K562 (cell line): ENCODE data around the gene IRF2BP2. TPM values are rescaled to one million over a fixed set of nuclear protein-coding genes. Genes with fewer than 3 reads are reported as not detected.

Experiments used
- BDP1 ChIP-seq: IDR thresholded peaks from 3 replicates; pipeline ENCODE4 v1.6.1; 2011; ENCODE audit not compliant: insufficient read length, insufficient read depth
- CAMTA2 ChIP-seq: fragments of 250-450 bp; sonication (Bioruptor Pico); conservative IDR thresholded peaks from 2 replicates; pipeline ENCODE4 v1.5.1; 2022
- CBFA2T2 ChIP-seq: fragments of 450-650 bp; conservative IDR thresholded peaks from 2 replicates; pipeline ENCODE4 v1.6.1; 2017; ENCODE audit warnings: mild to moderate bottlenecking
- CREBBP ChIP-seq: IDR thresholded peaks from one replicate; pipeline ENCODE4 v1.6.1; 2012; ENCODE audit warnings: low read depth, mild to moderate bottlenecking, control low read depth, inconsistent platforms, low read length
- DACH1 ChIP-seq: fragments of 450-650 bp; IDR thresholded peaks from 2 replicates; pipeline ENCODE4 v1.6.1; 2018; ENCODE audit not compliant: partially characterized antibody
- FOS ChIP-seq: IDR thresholded peaks from 3 replicates; pipeline ENCODE4 v1.6.1; 2011; ENCODE audit not compliant: insufficient read length; ENCODE audit errors: extremely low read depth
- ID3 ChIP-seq, 2 experiments: fragments of 250-450 bp in 1 of 2; fragments of 450-650 bp in 1 of 2; sonication (Bioruptor Pico) in 1 of 2; IDR thresholded peaks; 2 replicates each; pipeline versions ENCODE4 v1.6.1 to v1.8.0; 2016 to 2021; ENCODE audit warnings: mild to moderate bottlenecking in 2 of 2, moderate library complexity in 2 of 2, missing compliant biosample characterization in 1 of 2, missing genetic modification characterization in 1 of 2
- MED1 ChIP-seq: sonication (generic); formaldehyde crosslinking; IDR thresholded peaks from 2 replicates; pipeline ENCODE4 v1.8.1; 2023; ENCODE audit warnings: missing genetic modification reagents, borderline replicate concordance
- NFATC3 ChIP-seq: fragments of 450-650 bp; IDR thresholded peaks from 2 replicates; pipeline ENCODE4 v1.6.1; 2017; ENCODE audit warnings: mild to moderate bottlenecking
- NFXL1 ChIP-seq: fragments of 450-650 bp; formaldehyde crosslinking; IDR thresholded peaks from 2 replicates; pipeline ENCODE4 v1.4.0; 2021; ENCODE audit warnings: mild to moderate bottlenecking
- PCBP1 ChIP-seq: fragments of 200-400 bp; formaldehyde crosslinking; IDR thresholded peaks from 2 replicates; pipeline ENCODE4 v1.6.1; 2018; ENCODE audit warnings: mild to moderate bottlenecking, low read depth, low read length; ENCODE audit not compliant: poor library complexity, severe bottlenecking
- POLR2AphosphoS5 ChIP-seq: IDR thresholded peaks from 2 replicates; pipeline ENCODE4 v1.6.1; 2011; ENCODE audit warnings: mild to moderate bottlenecking, low read depth, low read length, moderate library complexity; ENCODE audit not compliant: control insufficient read depth, insufficient read depth
- SIN3A ChIP-seq, 2 experiments: fragments of 150-350 bp in 1 of 2; IDR thresholded peaks; 2 replicates each; pipeline ENCODE4 v1.6.1; 2011 to 2016; ENCODE audit warnings: borderline replicate concordance in 2 of 2, low read depth in 2 of 2, low read length in 2 of 2, mild to moderate bottlenecking in 2 of 2, moderate library complexity in 2 of 2; ENCODE audit not compliant: control insufficient read depth in 1 of 2
- TAF9B ChIP-seq: fragments of 450-650 bp; IDR thresholded peaks from 2 replicates; pipeline ENCODE4 v1.6.1; 2018; ENCODE audit warnings: mild to moderate bottlenecking; ENCODE audit not compliant: partially characterized antibody
- TSC22D4 ChIP-seq: fragments of 450-650 bp; IDR thresholded peaks from 2 replicates; pipeline ENCODE4 v1.6.1; 2016; ENCODE audit warnings: missing genetic modification characterization, missing biosample characterization, control low read depth
- YBX1 ChIP-seq: fragments of 450-650 bp; IDR thresholded peaks from 2 replicates; pipeline ENCODE4 v1.7.1; 2016; ENCODE audit warnings: mild to moderate bottlenecking
- ZBTB11 ChIP-seq, 3 experiments: fragments of 200-800 bp in 1 of 3; fragments of 250-450 bp in 1 of 3; fragments of 450-650 bp in 1 of 3; sonication (Bioruptor Pico) in 1 of 3; sonication (Bioruptor generic) in 1 of 3; formaldehyde crosslinking in 1 of 3; IDR thresholded peaks; 2 replicates each; pipeline versions ENCODE4 v1.6.1 to v1.8.0; 2016 to 2022; ENCODE audit warnings: mild to moderate bottlenecking in 2 of 3, missing genetic modification characterization in 2 of 3, missing compliant biosample characterization in 1 of 3, moderate library complexity in 1 of 3
- ZFP30 ChIP-seq: fragments of 250-450 bp; sonication (Bioruptor Pico); IDR thresholded peaks from 2 replicates; pipeline ENCODE4 v1.8.0; 2022; ENCODE audit warnings: moderate library complexity, mild to moderate bottlenecking, inconsistent platforms, borderline replicate concordance
- ZNF124 ChIP-seq: sonication (generic); formaldehyde crosslinking; IDR thresholded peaks from 2 replicates; pipeline ENCODE4 v1.8.1; 2022; ENCODE audit warnings: missing genetic modification reagents
- ZNF347 ChIP-seq: fragments of 450-650 bp; formaldehyde crosslinking; IDR thresholded peaks from 2 replicates; pipeline ENCODE4 v1.4.0; 2020; ENCODE audit warnings: low read depth, mild to moderate bottlenecking, moderate library complexity
- ZNF785 ChIP-seq: fragments of 250-450 bp; sonication (Bioruptor Pico); IDR thresholded peaks from 2 replicates; pipeline ENCODE4 v1.4.0; 2020; ENCODE audit warnings: mild to moderate bottlenecking
- polyA plus RNA-seq, 8 experiments: library from polyadenylated mRNA; depleted of rRNA in 4 of 8; stranded (reverse) in 5 of 8; unstranded in 3 of 8; fragments of >200 nt; fragmentation: Nextera tagmentation in 2 of 8; fragmentation: Illumina TruSeq in 1 of 8; extraction: Ambion mirVana in 2 of 8; extraction: Trizol in 1 of 8; gene quantifications; 2 replicates each; pipeline versions ENCODE4 v1.2.1 to v1.2.3, GENCODE V29; 2011 to 2014; ENCODE audit warnings: inconsistent platforms in 1 of 8, missing spikeins in 1 of 8
- total RNA-seq, 7 experiments: library from RNA; depleted of rRNA in 6 of 7; stranded (reverse); fragments of >200 nt in 6 of 7; fragmentation: Illumina TruSeq in 2 of 7; extraction: Trizol in 2 of 7; gene quantifications; 2 replicates each; pipeline versions ENCODE4 v1.2.1 to v1.2.3, GENCODE V29; 2011 to 2021; ENCODE audit warnings: low replicate concordance in 1 of 7
- TF ChIP-seq, protein P1 (sequence below): sonication (generic); formaldehyde crosslinking; IDR thresholded peaks from 2 replicates; pipeline ENCODE4 v1.4.0; 2020; ENCODE audit warnings: mild to moderate bottlenecking, missing genetic modification reagents

IRF2BP2 gene
- total and polyA plus RNA-seq, 9 of the 15 experiments (the other 6 are each of a cell fraction or from before 2014, with no cell fraction given): 7.7 to 68.6 (median 22.1) TPM

DNA sequence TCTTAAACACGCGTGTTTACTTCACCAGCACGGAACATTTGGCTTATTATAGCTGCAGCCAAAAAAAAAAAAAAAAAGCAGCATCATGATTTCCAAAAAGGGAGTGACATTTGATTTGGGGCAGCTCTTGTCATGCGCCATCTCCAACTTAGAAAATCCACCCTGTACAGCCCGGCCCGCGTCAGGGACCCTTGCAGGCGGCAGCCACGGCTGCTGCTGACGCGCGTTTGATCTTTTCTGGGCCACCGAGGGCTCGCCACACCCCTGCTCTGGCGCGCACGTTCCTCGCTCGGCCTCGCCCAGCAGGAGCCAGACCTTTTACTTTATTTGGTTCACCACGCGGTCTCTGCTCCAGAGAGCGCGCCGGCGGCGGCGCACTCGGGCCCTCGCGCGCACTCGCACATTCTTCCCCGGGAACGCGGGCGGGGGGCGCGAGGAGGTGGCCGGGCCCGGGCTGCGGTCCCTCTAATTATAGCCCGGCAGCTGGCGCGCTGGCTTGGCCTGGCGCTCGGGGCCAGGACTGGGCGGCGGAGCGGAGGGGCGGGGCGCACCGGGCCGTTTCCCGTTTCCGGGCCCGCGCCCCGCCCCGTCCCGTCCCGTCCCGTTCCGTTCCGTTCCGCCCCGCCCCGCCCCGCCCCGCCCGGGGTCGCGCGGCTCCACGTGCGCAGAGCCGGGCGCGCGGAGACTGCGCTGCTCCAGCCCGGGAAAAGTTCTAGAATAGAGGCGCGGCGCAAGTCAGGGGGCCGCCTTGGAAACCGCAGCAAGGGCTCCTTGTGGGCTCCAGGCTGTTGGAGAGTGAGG is 10.2 kb downstream of the IRF2BP2 start (continued):
- TF ChIP-seq TAF9B (no peak), ZNF124 (CRISPR knock-in tag) (no peak), TSC22D4 (no peak), FOS (no peak), CBFA2T2 (0 out of 2 replicates have a peak, but pooled peaks have one; percentile 10), NFXL1 (no peak), POLR2AphosphoS5 (peak; percentile 60), DACH1 (no peak), NFATC3 (no peak), ZFP30 (CRISPR knock-in tag) (no peak), PCBP1 (peak; percentile 60), YBX1 (no peak), BDP1 (no peak), ZBTB11 (CRISPR knock-in tag; IDR thresholded peaks at IDR 0.05) (peak in 2 of 3 experiments; percentile 64 to 97; a peak in 4 of 6 replicates), MED1 (CRISPR knock-in tag) (no peak), ZNF785 (CRISPR knock-in tag) (no peak), CREBBP (no peak), SIN3A (IDR thresholded peaks at IDR 0.05; ENCODE audit: borderline replicate concordance in 2 of 2, control insufficient read depth in 1 of 2, low read depth in 2 of 2, low read length in 2 of 2) (0 out of 4 replicates have a peak, but pooled peaks of 1 of the 2 experiments have one; percentile 68), ID3 (CRISPR knock-in tag; IDR thresholded peaks at IDR 0.05) (no peak), ID3 (tag; IDR thresholded peaks at IDR 0.05) (peak; percentile 85), CAMTA2 (CRISPR knock-in tag) (peak; percentile 88; the same call in 1 of the 2 replicates), ZNF347 (CRISPR knock-in tag) (no peak)
- TF ChIP-seq, protein P1, sequence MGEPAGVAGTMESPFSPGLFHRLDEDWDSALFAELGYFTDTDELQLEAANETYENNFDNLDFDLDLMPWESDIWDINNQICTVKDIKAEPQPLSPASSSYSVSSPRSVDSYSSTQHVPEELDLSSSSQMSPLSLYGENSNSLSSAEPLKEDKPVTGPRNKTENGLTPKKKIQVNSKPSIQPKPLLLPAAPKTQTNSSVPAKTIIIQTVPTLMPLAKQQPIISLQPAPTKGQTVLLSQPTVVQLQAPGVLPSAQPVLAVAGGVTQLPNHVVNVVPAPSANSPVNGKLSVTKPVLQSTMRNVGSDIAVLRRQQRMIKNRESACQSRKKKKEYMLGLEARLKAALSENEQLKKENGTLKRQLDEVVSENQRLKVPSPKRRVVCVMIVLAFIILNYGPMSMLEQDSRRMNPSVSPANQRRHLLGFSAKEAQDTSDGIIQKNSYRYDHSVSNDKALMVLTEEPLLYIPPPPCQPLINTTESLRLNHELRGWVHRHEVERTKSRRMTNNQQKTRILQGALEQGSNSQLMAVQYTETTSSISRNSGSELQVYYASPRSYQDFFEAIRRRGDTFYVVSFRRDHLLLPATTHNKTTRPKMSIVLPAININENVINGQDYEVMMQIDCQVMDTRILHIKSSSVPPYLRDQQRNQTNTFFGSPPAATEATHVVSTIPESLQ (CRISPR knock-in tag): 0 out of 2 replicates have a peak, but pooled peaks have one; percentile 69
